ENCODE data around the gene DDAH2. TPM values are rescaled to one million over a fixed set of nuclear protein-coding genes. Genes with fewer than 3 reads are reported as not detected.

The DDAH2 gene
- total RNA-seq, 6 experiments from 2014 or later: 44.0 to 47.8 (median 46.0) TPM

DNA sequence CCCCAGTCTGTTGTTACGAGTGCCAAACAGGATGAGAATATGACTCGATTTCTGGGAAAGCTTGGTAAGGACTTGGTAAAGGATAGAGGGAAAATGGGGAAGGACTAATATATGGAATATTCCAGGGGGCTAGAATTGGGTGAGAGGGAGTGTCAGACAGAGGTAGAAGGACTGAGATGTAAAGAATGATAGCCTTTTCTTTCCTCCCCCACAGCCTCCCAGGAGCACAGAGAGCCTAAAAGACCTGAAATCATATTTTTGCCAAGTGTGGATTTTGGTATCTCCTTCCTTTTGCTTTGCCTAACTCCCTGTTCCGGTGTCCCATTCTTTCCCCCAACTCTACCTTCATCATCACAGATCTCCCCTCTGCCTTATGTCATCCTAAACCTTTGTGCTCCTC is 13.8 kb upstream of the DDAH2 start:
- no peak for TF ChIP-seq CTCF (IDR thresholded peaks at IDR 0.05)
- peaks cover 39% of the 10 kb centered on the region for H3K4me1 Mint-ChIP-seq (ENCODE audit: low read depth)
- H3K27ac Mint-ChIP-seq: no peak overlapping the region
- no peak for DNase-seq
- peaks cover 16% of the 10 kb centered on the region; the same call in 1 of the 2 replicates for H3K36me3 Mint-ChIP-seq (ENCODE audit: low read depth)
- no peaks in the 10 kb centered on the region for H3K9me3 Mint-ChIP-seq
- H3K4me3 Mint-ChIP-seq: no peak overlapping the region
- H3K27me3 Mint-ChIP-seq (ENCODE audit: insufficient read depth): no peaks in the 10 kb centered on the region; the same call in 1 of the 2 replicates

- Mint-ChIP-seq H3K36me3 (ENCODE audit: low read depth) (peaks cover 9% of the 10 kb centered on the region; the same call in 1 of the 2 replicates), H3K4me1 (ENCODE audit: low read depth) (peaks cover 43% of the 10 kb centered on the region), H3K4me3 (no peak overlapping the region), H3K9me3 (no peaks in the 10 kb centered on the region), H3K27me3 (ENCODE audit: insufficient read depth) (no peaks in the 10 kb centered on the region; the same call in 1 of the 2 replicates), H3K27ac (peak overlapping the region; percentile 34; the same call in 1 of the 2 replicates)
- TF ChIP-seq CTCF (IDR thresholded peaks at IDR 0.05): no peak
- no peak for DNase-seq
Measured at GRCh38 chr6:31741815-31742214, 12.7 kb upstream of the DDAH2 start.

GRCh38 chr6:31740397-31741223 is 11.5 kb upstream of the DDAH2 start:
- peaks cover 16% of the 10 kb centered on the region for H3K36me3 Mint-ChIP-seq (ENCODE audit: low read depth)
- H3K4me3 Mint-ChIP-seq: peak overlapping the region; percentile 97
- no peak for TF ChIP-seq CTCF (IDR thresholded peaks at IDR 0.05)
- H3K27ac Mint-ChIP-seq: peak overlapping the region; percentile 86
- H3K27me3 Mint-ChIP-seq (ENCODE audit: insufficient read depth): no peaks in the 10 kb centered on the region; the same call in 1 of the 2 replicates
- H3K9me3 Mint-ChIP-seq: no peaks in the 10 kb centered on the region
- DNase-seq: no peak
- H3K4me1 Mint-ChIP-seq (ENCODE audit: low read depth): peaks cover 46% of the 10 kb centered on the region

DNA sequence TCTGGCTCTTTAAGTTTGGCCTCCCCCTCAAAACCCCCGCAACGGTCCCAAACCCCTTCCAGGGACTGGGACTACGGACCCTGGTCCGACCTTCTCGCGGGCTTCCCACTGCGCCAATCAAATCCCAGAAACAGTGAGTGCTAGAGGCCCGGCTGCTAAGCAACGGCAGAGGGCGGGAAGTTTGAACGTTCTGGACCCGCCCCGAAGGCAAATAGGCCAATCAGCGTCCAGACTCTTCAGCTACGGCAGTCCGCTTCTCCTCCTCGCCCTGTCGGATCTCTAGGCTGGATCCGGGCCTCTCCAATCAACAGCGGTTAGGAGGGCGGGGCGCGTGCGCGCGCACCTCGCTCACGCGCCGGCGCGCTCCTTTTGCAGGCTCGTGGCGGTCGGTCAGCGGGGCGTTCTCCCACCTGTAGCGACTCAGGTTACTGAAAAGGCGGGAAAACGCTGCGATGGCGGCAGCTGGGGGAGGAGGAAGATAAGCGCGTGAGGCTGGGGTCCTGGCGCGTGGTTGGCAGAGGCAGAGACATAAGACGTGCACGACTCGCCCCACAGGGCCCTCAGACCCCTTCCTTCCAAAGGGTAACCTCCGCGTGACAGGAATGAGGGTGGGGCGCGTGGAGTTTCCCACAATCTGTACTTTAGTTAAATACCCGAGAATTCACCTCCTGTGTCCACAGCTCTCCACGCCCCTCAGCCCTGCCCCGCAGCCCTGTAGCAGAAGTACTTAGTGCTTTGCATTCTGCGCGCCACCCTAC is 10.7 kb upstream of the DDAH2 start, which contains the start of gene MSH5:
Gene MSH5, plus strand, starts transcription at position 367 of the 758 bp plus-strand sequence. CDS start 462 bp downstream, outside the sequence.
- TF ChIP-seq CTCF (IDR thresholded peaks at IDR 0.05): no peak

More for the DNA sequence above, 10.7 kb upstream of the DDAH2 start, which contains the start of gene MSH5:
- peaks cover 21% of the 10 kb centered on the region for H3K36me3 Mint-ChIP-seq (ENCODE audit: low read depth)
- DNase-seq: peak; percentile 99
- peaks cover 46% of the 10 kb centered on the region for H3K4me1 Mint-ChIP-seq (ENCODE audit: low read depth)
- H3K4me3 Mint-ChIP-seq: peak within 1 kb of the TSS; percentile 97
- peak within 1 kb of the TSS; percentile 92 for H3K27ac Mint-ChIP-seq
- no peaks in the 10 kb centered on the region for H3K9me3 Mint-ChIP-seq
- H3K27me3 Mint-ChIP-seq (ENCODE audit: insufficient read depth): no peaks in the 10 kb centered on the region; the same call in none of the 2 replicates

All from HFFc6 (cell line).